NCI-H2196 treated with DMSO at 0.1 percent for 48 hours (cell line): ENCODE measurements around the gene TRIOBP.

ENCODE experiments used
- DNase-seq: peaks from one replicate; lab custom pipeline; 2025; ENCODE audit not compliant: unreplicated experiment; lab: John Stamatoyannopoulos, UW

Gene TRIOBP

DNA sequence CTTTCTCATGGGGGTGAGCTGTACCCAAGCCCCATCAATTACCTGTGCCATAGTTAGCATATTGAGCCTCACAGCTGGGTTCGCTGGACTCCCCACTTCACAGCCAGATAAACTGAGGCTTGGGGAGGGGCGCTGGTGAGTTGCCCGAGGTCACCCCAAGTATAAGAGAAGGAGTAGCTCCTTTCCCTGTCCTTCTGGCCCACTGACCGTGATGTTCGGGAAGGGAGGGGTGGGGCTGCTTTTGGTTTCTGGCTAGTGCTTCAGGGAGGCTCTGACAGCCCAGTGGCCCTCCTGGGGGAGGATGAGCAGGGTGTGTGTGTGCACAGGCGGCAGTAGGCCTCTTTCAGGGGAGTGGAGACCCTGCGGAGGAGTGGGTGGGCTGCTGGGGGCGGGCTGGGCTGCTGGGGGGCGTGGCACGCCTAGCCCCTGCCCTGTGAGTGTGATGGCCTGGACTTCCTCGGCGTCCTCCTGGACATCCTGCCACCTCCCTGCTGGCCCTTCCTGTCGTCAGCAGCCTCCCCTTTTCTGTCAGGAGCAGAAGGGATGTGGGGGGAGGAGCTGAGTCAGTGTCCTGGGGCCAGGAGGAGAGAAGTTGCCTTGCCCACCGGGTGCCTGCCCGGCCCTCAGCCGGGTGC is 50.3 kb downstream of the TRIOBP start:
- no peak for DNase-seq

DNA sequence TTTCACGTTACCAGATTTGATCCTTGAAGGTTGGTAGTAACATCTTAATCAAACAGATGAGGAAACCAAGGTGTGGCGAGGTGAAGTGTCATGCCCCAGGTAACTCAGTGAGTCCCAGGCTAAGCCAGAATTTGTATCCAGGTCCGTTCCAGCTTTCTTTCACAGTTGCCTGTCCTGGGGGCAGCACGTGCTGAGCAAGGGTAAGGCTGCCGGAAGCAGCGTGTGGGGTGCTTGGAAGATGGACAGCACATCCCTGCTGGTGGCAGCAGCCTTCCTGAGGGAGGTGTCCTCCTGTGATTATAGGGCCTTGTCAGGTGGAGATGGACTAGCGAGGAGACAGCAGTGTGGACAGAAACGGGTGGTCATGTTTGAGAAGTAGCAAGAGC is 50.9 kb downstream of the TRIOBP start:
- no peak for DNase-seq

GRCh38 chr22:37748659-37749058 is 51.8 kb downstream of the TRIOBP start:
- DNase-seq, result no peak

GRCh38 chr22:37749226-37749625 is 52.4 kb downstream of the TRIOBP start:
- no peak for DNase-seq

DNA sequence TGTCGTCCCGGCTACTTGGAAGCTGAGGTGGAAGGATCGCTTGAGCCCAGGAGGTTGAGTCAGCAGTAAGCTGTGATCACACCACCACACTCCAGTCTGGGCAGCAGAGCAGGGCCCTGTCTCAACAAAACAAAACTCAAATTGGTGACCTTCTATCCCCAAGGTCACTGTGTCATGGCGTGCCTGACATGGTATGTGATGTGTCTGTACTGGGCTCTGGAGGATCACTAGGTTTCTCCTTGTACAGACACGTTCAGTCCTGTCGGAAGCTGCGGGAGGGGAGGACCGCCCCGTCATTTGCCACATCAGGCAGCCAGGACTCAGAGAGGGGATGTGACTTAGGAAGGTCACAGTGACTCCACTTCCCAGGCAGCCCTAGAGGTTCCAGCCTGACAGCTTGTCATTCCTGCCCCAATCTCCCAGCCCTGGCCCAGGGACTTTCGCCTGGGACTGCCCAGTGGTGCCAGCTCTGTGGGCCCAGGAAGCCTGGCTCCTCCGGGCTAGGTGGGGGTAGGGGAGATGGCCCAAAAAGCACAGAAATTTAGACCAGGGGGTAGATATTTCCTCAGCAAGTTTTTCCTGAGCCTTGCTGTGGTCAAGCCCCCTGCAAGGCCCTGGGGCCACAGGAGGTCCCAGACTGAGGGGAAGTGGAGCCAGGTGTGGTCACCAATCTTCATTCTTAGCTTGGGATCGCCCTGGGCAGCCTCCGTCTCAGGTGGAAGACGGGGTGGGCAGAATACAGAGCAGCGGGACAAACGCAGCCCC is 53.2 kb downstream of the TRIOBP start:
- no peak for DNase-seq

- no peak for DNase-seq
Observed at GRCh38 chr22:37750596-37751162, 53.8 kb downstream of the TRIOBP start.

DNA sequence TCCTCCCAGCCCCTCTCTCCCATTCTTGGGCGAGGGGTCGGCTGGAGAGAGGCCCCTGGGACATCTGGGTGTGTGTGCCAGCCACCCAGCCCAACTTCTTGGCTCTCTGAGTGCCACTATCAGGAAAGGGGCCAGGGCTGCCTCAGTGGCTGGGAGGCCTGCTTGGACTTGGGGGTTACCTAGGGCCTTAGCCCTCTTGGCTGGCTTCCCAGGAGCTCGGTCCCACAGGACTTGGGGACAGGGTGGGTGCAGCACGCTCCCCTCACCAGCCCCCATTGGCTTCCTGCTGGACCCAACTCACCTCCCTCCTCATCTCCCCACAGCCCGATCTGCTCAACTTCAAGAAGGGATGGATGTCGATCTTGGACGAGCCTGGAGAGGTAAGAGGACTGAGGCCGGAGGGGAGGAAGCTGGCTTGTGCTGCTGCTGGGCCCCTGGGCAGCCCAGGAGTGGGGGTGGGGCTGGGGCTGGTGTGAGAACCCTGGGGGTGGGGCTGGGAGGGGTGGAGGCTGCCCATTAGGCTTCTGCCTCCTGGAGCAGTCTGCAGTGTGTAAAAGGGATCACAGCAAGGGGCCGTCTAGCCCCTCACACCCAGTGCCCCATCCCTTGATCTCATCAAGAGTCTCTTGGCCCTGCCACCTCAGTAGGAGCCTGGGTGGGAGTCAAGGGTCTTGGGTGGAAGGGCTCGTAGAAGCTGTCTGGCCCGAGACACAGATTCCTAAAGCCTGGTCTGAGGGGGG is 54.8 kb downstream of the TRIOBP start:
- DNase-seq, result no peak

- DNase-seq, result peak; percentile 64
Observed at GRCh38 chr22:37752189-37753087, 55.6 kb downstream of the TRIOBP start.

- no peak for DNase-seq
Observed at GRCh38 chr22:37753746-37754145, 56.9 kb downstream of the TRIOBP start.

- DNase-seq, result no peak
Observed at GRCh38 chr22:37757663-37758062, 60.8 kb downstream of the TRIOBP start.

GRCh38 chr22:37758694-37759093 is 61.8 kb downstream of the TRIOBP start:
- no peak for DNase-seq

DNA sequence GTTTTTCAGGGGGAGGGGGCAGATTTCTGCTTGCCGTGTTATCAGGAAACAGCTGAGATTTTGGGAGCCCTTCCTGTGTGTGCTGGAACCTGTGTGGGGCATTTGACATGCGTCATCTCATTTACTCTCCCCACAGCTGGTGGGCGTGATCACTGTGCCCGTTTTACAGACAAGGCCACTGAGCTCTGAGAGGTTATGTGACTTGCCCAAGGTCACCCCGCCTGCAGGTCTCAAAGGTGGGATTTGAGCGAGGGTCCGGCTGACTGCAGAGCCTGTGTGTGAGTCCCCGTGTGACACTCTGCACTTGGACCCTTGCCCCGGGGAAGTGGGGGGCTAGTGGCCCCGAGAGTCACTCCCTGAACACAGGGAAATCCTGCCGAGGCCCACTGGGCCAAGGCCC is 62.4 kb downstream of the TRIOBP start:
- DNase-seq, result no peak

DNA sequence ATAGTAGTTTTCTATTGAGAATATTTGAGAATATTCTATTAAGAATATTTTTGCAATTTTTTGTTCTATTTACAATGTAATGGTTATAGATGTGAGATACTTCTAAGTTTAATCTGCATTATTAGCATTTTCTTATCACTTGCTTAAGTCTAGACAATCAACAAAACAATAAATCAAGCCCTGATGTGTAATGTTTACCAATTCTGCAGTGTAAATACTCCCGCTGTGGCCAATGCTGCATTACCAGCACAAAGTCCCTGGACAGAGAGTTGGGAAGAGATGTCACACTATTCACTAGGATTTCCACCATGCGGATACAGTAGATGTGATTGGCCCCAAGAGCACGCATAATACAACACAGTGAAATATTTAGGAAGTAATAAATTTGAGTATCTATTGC is 63.3 kb downstream of the TRIOBP start:
- no peak for DNase-seq

GRCh38 chr22:37762389-37762836 is 65.6 kb downstream of the TRIOBP start:
- no peak for DNase-seq

GRCh38 chr22:37763012-37763411 is 66.2 kb downstream of the TRIOBP start:
- DNase-seq, result no peak

DNA sequence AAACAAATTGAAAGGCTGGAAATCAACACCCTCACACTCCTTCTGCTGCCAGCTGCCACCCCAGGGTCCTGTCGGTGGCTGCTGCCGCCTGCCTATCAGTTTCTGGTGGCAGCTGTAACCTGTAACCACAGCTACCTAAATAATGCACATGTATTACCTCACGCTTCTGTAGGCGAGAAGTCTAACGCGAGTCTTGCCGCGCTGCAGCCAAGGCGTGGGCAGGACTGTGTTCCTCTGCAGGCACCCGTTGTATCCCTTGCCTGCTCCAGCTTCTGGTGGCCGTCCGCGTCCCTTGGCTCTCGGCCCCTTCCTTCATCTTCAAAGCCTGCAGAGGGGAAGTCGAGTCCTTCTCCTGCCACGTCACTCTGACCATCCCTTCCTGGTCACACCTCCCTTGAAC is 66.8 kb downstream of the TRIOBP start:
- DNase-seq, result no peak

- no peak for DNase-seq
Observed at GRCh38 chr22:37764622-37765021, 67.8 kb downstream of the TRIOBP start.

GRCh38 chr22:37765498-37765897 is 68.7 kb downstream of the TRIOBP start:
- DNase-seq, result no peak

GRCh38 chr22:37765953-37766576 is 69.2 kb downstream of the TRIOBP start:
- DNase-seq, result no peak

DNA sequence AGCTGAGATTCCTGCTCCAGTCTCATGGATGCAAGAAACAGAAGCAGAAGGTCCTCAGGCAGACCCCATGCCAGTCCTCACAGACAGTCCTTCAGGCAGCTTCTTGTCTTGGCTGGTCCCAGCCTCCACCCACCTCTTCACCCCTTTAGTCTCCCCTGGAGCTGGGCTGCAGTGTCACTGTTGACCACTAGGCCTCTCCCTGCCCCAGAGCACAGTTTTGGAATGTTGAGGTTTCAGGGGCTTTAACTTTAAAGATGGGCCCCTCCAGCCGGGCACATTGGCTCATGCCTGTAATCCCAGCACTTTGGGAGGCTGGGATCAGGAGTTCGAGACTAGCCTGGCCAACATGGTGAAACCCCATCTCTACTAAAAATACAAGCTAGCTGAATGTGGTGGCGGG is 71.4 kb downstream of the TRIOBP start:
- no peak for DNase-seq
